Lower lobe of right lung (tissue), 2 donors: Measurements from ENCODE around the gene MICU1. TPM values are rescaled to one million over a fixed set of nuclear protein-coding genes. Genes with fewer than 3 reads are reported as not detected.
A peak's percentile ranks its signal among the peaks of the same experiment; 100 is the strongest.

Experiments
- ATAC-seq, 2 donors: fragments of 200-7000 bp; cut with Tn5 transposase; one replicate each; pipeline ENCODE4 v1.9.1; 2020 to 2022; ENCODE audit warnings: mild to moderate bottlenecking in 2 of 2, moderate library complexity in 2 of 2
- DNase-seq: peaks from one replicate; pipeline ENCODE4 v3.0.0-alpha.2; 2020
- H3K27ac ChIP-seq: fragments of 200-600 bp; one replicate; pipeline ENCODE4 v1.8.0; 2022
- H3K27me3 ChIP-seq: fragments of 200-600 bp; one replicate; pipeline ENCODE4 v1.8.0; 2022; ENCODE audit warnings: low read depth
- H3K36me3 ChIP-seq: fragments of 200-600 bp; one replicate; pipeline ENCODE4 v1.8.0; 2022; ENCODE audit warnings: mild to moderate bottlenecking
- H3K4me1 ChIP-seq: fragments of 200-600 bp; one replicate; pipeline ENCODE4 v1.8.0; 2022
- H3K4me3 ChIP-seq: fragments of 200-600 bp; one replicate; pipeline ENCODE4 v1.8.0; 2022; ENCODE audit warnings: mild to moderate bottlenecking
- H3K9me3 ChIP-seq: fragments of 200-600 bp; one replicate; pipeline ENCODE4 v1.8.0; 2022
- intact Hi-C: fragments of 100-400 bp; cut with DNase I; formaldehyde crosslinking; loops from one replicate; pipeline ENCODE4 v1.11.0; 2022
- total RNA-seq: library from RNA; stranded (reverse); fragmentation: NEBNext Ultra II Directional; extraction: Animal tissue kit (Norgen Biotek cat#: 25700); gene quantifications from one replicate; pipeline ENCODE4 v1.2.1, GENCODE V29; 2021
- TF ChIP-seq, protein P1 (sequence below): fragments of 200-600 bp; IDR thresholded peaks from one replicate; pipeline ENCODE4 v1.8.0; 2022; ENCODE audit warnings: antibody characterized with exemption, mild to moderate bottlenecking
- donor health status: DM: no; HTN: yes; CAD: no; lungs with severe emphysema.

MICU1 gene
- total RNA-seq, 1 donor from 2014 or later: 57.1 TPM

DNA sequence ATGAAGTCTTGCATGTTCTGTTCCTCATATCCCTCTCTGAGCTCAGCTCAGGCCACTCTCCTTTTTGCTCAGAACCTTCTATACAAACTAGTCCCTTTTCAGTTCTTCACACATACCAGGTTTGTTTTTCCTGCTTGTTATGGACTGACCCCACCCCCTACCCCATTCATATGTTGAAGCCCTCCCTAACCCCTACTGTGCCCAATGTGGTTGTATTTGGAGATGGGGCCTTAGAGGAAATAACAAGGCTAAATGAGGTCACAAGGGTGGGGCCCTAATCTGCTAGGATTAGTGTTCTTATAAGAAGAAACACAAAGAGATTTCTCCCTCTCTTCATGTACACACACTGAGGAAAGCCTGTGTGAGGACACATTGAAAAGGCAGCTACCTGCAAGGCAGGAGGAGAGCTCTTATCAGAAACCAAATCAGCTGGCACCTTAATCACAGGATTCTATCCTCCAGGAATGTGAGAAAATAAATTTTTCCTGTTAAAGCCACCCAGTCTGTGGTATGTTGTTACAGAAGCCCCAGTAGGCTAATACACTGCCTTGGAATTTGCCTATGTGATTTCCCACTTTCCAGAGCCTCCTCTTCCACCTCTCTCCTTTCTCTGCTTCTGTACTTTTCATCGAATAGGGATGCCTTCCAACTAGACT is 203.9 kb downstream of the MICU1 start:
- ATAC-seq (no peak), DNase-seq (no peak)
- Histone ChIP-seq H3K4me1 (no peaks in the 10 kb centered on the region), H3K36me3 (peaks cover 22% of the 10 kb centered on the region), H3K27ac (no peak overlapping the region), H3K27me3 (no peaks in the 10 kb centered on the region), H3K9me3 (no peaks in the 10 kb centered on the region), H3K4me3 (no peak overlapping the region)
- intact Hi-C loops: no loop called here
- TF ChIP-seq, protein P1, sequence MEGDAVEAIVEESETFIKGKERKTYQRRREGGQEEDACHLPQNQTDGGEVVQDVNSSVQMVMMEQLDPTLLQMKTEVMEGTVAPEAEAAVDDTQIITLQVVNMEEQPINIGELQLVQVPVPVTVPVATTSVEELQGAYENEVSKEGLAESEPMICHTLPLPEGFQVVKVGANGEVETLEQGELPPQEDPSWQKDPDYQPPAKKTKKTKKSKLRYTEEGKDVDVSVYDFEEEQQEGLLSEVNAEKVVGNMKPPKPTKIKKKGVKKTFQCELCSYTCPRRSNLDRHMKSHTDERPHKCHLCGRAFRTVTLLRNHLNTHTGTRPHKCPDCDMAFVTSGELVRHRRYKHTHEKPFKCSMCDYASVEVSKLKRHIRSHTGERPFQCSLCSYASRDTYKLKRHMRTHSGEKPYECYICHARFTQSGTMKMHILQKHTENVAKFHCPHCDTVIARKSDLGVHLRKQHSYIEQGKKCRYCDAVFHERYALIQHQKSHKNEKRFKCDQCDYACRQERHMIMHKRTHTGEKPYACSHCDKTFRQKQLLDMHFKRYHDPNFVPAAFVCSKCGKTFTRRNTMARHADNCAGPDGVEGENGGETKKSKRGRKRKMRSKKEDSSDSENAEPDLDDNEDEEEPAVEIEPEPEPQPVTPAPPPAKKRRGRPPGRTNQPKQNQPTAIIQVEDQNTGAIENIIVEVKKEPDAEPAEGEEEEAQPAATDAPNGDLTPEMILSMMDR: no peak

- H3K36me3 ChIP-seq: peaks cover 22% of the 10 kb centered on the region
- ATAC-seq: no peak
These were observed 206.6 kb downstream of the MICU1 start for GRCh38 chr10:72419241-72419640.

GRCh38 chr10:72418679-72419078 is 207.2 kb downstream of the MICU1 start:
- intact Hi-C loops: no loop called here
- Histone ChIP-seq H3K27ac (no peak overlapping the region), H3K36me3 (peaks cover 22% of the 10 kb centered on the region), H3K9me3 (peaks cover 8% of the 10 kb centered on the region), H3K4me1 (no peaks in the 10 kb centered on the region), H3K27me3 (no peaks in the 10 kb centered on the region), H3K4me3 (no peak overlapping the region)
- DNase-seq (no peak), ATAC-seq (no peak)
- TF ChIP-seq, protein P1: no peak

More at GRCh38 chr10:72419241-72419640, 206.6 kb downstream of the MICU1 start:
- no peak overlapping the region for H3K4me3 ChIP-seq
- no peak for DNase-seq
- H3K4me1 ChIP-seq: no peaks in the 10 kb centered on the region
- H3K9me3 ChIP-seq: peaks cover 2% of the 10 kb centered on the region
- TF ChIP-seq, protein P1: no peak
- intact Hi-C loops: no loop called here
- H3K27me3 ChIP-seq: no peaks in the 10 kb centered on the region
- no peak overlapping the region for H3K27ac ChIP-seq

DNA sequence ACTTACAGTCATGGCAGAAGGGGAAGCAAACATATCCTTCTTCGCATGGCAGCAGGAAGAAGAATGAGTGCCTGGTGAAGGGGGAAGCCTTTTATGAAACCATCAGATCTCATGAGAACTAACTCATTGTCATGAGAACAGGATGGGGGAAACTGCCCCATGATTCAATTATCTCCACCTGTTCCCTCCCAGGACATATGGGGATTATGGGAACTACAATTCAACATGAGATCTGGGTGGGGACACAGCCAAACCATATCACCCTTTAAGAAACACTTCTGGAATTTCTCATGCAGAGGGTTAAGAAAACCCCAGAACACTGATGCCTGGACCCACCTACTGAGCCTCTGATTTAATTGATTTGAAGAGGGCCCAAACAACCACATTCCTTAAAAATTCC is 207.9 kb downstream of the MICU1 start:
- H3K4me1 ChIP-seq: no peaks in the 10 kb centered on the region
- intact Hi-C loops: no loop called here
- no peak for DNase-seq

GRCh38 chr10:72416661-72417060 is 209.2 kb downstream of the MICU1 start:
- Histone ChIP-seq H3K36me3 (peaks cover 15% of the 10 kb centered on the region), H3K4me3 (no peak overlapping the region), H3K27me3 (no peaks in the 10 kb centered on the region), H3K9me3 (peaks cover 9% of the 10 kb centered on the region), H3K27ac (peak overlapping the region; percentile 25), H3K4me1 (no peaks in the 10 kb centered on the region)
- no peak for DNase-seq
- intact Hi-C loops: no loop called here
- ATAC-seq: peak; percentile 87 to 93
- TF ChIP-seq, protein P1: no peak

More for the DNA sequence above, 207.9 kb downstream of the MICU1 start:
- Histone ChIP-seq H3K27ac (no peak overlapping the region), H3K4me3 (no peak overlapping the region), H3K27me3 (no peaks in the 10 kb centered on the region), H3K36me3 (peaks cover 22% of the 10 kb centered on the region), H3K9me3 (peaks cover 9% of the 10 kb centered on the region)
- TF ChIP-seq, protein P1: no peak
- ATAC-seq: no peak
